HCEC 1CT (cell line): ENCODE data around the gene CSMD2.
A peak's percentile ranks its signal among the peaks of the same experiment; 100 is the strongest.

Experiments used
- DNase-seq: peaks from one replicate; pipeline ENCODE4 v3.0.0-alpha.2; 2017

Gene CSMD2

DNA sequence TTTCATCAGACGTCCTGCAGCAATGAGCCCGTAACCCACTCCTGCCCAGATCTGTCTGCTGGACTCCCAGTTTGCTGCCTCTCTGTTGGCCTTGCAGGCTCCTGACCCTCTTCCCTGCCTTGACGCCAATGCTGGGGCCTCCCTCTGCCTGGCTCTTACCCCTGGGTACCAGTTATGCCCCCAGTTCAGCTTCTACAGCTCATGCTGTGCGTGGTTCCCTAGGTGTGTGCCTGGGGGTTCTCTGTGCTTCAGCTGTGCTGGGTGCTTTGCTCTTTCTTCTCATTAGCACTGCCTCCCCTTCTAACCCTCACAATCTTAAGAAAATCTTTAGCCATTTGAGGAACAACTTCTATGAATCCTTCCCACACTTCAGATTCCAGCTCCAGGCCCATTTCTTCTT is 541.2 kb downstream of the CSMD2 start:
- DNase-seq = no peak

DNA sequence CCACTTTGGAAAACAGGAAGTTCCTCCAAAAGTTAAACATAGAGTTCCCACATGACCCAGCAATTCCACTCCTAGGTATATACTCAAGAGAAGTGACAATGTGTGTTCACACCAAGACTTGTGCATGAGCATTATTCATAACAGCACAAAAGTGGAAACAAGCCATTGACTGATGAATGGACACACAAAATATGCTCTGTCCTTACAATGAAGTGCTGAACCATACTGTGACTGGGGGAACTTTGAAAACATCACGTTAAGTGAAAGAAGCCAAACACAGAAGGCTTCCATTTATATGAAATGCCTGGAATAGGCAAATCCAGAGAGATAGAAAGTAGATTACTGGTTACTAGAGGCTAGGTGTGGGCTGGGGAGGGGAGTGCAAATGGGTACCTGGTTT is 542.3 kb downstream of the CSMD2 start:
- DNase-seq = no peak

DNA sequence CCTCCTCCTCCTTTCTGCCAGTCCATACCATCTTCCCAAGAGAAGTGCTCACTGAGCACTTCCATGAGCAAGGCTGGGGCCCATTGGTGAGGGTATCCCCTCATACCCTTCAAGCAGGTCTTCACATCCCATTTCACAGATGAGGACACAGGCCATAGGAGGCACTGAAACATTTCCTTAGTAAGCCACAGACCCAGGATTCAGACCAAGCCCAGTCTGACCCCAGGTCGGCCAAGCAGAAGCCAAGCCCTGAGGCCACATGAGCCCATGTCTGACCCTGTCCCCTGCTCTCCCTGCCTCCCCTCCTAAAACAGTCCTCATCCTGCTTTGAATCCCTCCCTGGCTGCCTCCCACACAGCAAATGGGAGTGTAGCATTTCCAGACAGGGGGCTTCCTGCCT is 546.4 kb downstream of the CSMD2 start:
- no peak for DNase-seq

DNA sequence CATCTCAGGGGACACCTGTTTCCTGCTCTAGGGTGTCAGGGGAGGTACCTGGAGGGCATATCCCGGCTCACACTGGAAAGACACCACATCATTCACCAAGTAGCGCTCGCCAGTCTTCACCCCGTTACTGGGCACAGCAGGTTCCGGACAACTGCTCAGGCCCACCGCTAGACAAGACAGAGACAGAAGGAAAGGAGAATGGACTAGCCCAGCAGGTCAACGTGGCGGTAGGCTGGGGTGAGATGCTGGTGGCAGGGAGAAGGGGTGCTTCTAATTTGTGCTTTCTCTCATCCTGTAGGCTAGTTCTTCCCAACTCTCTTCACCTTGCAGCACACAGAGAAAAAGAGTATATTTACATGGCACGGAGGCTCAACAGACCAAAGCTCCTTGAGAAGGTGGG is 547.6 kb downstream of the CSMD2 start:
- DNase-seq = no peak

DNA sequence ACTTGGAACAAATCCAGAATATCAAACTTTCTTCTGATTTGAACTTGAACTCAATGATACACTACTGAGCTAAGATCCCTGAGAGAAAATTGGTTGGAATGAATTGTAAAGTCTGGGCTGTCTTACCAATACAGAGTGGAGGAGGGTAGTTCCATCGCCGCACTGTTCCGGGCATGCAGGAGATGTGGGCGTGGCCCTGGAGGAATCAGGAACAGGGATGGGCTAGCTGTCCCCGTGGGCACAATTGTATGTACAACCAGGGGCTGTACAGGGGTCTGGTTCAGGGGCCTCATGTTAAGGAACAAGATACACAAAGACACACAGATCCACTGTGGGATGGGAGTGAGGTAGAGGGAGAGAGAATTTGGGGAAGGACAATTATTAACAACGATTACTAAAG is 548.2 kb downstream of the CSMD2 start:
- DNase-seq = no peak

DNA sequence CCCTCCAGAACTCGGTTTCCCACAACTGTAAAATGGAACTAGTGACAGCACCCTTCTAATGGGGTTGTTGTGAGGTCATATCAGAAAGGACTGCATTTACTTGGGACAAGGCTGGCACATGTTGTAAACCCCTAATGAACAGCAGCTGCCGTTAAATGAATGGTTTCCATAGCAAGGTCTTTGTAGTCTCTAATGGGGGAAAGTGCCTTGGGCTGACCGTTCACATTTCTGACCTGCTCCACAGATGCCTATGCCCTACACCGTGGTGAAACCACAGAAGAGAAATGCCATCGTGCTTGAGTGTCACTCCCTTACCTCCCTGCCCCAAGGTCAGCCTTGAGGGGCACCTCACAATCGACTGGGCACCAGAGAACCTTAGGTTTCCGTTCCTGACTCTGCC is 549.5 kb downstream of the CSMD2 start:
- no peak for DNase-seq

DNA sequence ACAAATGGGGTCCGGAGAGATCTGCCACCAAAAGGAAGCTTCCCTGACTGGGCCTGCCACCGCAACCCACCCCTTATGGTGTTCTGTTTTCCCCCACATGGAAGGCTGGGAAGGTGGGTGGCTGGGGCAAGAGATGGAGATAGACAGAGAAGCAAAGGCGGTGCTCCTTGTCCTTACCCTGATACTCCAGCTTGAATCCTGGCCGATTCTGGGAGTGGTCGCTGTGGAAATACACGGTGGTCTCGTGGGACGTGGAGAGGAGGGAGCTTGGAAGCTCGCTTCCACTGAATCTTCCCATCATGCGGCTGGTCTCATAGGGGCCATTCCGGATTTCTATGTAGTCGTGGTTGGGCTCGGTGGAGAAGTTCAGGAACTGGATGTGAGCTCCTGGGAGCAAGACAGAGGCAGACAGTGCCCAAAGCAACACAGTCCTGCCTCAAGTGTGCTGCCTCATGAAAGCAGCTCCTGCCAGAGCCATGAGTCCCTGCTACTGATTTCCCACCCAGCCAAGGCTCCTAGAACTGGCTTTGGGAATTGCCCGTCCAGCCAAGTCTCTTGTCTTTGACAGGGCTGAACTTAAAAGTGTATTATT is 554.1 kb downstream of the CSMD2 start:
- DNase-seq = no peak

DNA sequence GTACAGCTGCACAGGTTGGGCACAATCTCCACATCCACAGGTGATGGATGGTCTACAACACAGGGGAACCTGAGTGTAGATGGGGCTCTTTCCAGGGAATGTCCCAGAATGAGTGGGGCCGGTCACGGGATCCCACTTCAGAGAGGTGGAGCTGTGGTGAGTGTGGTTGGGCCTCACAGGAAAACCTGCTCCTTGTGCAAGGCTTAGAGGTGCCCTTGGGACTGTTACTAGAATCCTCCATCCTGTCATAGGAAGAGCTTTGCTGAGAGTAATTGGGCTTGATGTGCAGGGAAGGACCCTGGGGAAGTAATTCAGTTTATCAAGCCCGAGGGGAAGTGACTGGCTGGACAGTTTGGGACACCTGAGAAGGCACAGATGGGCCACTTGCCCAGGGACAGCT is 554.6 kb downstream of the CSMD2 start:
- DNase-seq = no peak

DNA sequence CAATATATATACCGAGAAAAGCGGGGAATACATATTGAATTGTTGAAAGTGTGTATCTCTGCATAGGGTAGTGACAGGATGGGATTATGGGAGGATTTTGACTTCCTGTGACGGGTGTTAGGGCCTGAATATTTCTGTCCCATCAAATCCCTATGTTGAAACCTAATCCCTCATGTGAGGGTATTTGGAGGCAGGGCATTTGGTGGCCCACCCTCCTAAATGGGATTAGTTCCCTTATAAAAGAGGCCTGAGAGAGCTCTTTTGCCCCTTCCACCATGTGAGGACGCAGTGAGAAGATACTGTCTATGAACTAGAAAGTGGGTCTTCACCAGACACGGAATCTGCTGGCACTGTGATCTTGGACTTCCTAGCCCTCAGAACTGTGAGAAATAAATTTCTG is 555.3 kb downstream of the CSMD2 start:
- DNase-seq = no peak

DNA sequence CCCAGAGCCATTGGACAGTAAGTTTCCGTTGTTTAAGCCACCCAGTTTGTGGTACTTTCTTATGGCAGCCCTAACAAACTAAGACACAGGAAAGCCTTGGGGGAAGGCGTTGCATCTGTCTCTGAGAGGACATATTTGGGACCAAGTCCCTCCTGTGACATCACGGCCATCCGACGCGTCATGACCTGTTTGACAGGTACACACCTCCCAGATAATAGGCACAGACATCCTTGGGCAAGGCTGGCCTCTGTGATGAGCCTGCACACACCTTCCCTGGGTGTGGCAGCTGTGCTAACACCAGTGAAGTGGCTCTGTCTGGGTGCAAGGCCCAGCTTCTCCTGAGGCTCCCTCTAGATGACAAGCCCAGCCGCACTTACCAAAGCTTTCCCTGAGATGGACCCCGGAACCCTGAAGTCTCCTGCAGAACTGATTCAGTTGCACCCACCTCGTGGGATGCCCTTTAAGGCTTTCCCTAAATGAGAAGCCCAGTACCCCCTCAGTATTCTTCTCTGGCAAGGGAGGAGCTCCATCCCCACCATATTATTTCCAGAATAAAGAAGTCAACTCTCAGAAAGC is 556.1 kb downstream of the CSMD2 start:
- DNase-seq = no peak

DNA sequence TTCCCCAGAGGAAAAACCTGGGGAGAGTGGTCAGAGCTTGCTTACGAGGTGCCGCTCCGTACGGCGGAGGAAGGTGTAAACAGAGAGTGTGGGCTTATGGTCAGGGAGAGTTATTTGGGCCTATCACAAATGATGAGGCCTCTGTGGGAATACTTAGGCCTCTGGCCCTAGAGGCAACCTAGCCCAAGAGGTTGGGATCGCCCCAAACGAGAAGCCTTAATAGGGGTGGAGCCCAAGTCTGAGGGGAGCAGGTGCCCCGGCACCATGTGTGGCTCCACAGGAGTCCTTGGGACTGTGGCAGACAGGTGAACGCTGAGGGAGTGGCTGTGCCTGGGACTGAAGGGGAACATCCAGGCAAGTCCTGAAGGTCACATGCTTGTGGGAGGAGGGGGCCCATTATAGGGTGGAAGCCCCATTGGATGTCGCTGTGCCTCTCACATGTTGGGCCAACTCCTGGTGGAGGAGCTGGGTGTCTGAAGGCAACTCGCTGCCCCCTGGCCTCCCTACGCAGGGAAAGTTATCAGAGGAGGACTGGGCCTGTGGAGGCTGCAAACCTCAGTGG is 557.5 kb downstream of the CSMD2 start:
- no peak for DNase-seq

DNA sequence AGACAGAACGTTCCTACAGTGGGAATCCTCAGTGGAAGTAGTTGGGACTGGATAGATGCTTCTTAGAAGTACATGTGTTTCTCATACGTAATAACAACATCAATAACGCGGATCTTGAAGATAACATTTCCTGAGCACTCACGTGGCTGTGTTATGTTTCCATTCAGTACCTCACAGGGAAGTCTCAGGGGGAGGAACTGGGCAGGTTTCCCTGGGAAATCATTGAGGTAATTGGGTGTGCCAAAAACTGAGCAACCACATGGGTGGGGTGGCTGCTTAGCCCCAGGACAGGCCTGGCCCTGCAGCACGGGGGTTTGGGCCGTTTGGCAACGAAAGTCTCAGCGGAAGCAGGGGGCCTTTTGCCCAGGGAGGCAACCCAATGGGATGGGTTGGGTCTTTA is 558.8 kb downstream of the CSMD2 start:
- DNase-seq = no peak

DNA sequence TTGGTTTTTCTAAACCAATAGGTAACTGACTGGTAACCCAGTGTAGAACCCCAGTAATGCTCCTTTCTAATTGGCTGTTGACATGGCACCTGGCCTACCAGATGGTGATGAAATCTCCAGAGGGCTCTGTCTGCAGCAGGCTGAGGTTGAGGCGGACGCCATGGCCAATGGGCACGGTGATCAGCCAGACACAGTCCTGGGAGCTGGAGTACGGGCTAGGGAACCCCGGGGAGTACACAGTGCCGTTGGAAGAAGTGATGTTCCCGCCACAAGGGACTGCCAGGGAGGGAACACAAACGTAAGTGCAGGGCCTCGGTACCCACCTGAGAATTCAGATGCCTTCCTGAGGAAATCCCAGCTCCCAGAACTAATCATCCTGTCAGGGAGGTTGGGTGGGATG is 562.8 kb downstream of the CSMD2 start:
- DNase-seq = no peak

DNA sequence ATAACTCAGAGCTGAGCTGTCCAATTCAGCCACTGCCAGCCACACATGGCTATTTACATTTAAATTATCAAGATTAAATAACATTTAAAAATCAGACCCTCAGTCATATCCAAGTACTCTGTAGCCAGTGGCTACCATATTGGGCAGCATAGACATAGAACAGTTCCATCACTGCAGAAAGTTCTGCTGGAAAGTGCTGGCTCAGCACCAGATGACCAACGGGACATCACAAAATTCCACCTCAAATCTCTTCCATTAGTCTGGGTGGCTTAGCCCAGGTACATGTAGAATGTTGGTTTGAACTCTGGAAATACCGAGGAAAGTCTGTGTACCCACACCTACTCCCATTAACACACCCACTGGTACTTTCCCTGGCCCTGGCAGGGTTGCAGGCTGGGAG is 563.3 kb downstream of the CSMD2 start:
- no peak for DNase-seq

DNA sequence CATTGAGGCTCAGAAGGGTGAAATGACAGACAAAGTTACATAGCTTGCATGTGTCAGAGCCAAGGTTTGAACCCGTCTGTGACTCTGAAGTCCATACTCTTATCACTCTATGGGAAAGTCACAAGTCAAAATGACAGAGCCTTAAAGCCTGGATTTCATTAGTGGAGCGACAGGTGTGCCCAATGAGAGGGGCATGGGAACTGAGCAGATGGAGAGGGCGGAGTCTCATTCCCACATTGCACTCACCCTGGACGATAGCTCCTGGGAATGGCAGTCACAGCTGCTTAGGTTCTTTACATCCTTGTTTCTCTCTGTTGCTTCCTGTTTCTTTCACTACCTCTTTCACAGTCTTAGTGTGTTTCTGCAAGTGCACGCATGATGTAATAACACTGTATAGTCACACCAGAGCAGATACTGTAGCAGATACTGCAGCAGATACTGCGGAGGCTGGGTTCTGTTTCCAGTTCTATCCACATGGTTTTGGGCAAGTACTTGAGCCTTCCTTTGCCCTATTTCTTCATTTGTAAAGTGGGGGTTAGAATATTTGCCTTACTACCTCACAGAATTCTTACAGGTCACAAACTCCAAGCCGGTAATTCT is 565.4 kb downstream of the CSMD2 start:
- DNase-seq = no peak

DNA sequence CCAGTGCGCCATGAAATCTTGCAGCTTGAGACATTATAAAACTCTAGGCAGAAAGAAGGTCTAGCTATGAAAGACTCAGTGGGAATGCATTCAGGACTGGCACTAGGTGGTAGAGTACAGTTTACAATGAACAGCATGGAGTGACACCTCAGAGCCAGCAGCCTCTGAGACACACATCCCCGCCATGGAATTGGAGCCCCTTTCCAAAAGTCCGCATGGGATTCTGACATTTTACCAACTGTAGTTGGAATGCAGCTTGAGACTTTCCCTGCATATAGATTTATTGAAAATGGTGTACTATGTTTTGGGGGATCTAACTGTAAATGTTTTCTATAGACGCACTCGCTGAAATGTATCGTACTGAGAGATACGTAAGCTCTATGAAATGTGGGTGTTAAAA is 576.3 kb downstream of the CSMD2 start:
- DNase-seq = no peak

DNA sequence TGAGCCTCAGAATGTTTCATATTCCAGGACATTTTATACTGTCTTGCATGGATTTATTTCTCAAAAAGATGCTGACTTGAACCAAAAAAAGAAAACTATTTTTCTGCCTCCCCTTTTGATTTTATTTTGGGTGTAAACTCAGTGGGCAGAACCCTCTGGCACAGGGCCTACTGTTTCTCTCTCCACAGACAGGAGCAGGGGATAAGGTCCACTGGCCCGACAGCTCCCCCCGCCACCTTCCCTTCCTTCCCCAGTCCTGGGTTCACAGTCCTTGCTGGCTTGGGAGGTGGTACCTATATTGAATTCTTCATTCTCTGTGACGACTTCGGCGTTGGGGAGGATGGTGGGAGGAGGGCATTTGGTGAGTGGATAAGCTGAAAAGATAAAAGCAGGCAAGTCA is 578.2 kb downstream of the CSMD2 start:
- no peak for DNase-seq

DNA sequence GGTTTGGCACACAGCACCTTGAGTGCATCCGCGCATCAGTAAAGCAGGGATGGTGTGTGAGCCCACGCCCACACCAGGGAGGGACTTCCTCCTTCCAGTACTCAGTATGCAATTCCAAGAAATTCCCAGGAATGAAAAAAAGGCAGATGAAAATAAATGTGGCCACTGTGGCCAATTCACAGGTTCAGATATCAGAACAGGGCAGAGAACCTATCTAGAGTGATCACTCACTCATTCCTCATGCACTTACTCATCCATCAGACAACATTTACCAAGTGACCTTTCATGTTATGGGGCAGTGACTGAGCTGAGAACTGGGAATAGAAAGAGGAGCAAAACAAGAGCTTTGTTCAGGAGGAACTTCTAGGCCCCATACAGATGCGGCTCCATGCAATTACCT is 578.9 kb downstream of the CSMD2 start:
- peak; percentile 39 for DNase-seq

DNA sequence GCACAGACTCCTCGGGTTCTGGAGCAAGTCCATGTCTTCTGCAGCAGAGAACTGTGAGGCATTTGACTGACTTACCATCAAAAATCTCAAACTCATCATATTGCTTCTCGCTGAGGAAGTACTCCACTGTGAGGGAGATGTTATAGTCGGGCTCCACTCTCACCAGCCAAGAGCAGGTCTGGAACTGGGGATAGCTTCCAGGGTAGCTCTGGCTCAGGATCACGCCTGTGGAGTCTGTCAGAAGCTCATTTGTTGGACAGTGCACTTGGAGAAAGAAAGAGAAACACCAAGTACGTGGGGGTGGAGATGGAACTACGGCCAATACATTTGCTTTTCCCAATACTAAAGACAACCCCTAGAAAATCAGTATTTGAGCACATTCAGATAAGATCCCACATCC is 581.5 kb downstream of the CSMD2 start:
- no peak for DNase-seq

DNA sequence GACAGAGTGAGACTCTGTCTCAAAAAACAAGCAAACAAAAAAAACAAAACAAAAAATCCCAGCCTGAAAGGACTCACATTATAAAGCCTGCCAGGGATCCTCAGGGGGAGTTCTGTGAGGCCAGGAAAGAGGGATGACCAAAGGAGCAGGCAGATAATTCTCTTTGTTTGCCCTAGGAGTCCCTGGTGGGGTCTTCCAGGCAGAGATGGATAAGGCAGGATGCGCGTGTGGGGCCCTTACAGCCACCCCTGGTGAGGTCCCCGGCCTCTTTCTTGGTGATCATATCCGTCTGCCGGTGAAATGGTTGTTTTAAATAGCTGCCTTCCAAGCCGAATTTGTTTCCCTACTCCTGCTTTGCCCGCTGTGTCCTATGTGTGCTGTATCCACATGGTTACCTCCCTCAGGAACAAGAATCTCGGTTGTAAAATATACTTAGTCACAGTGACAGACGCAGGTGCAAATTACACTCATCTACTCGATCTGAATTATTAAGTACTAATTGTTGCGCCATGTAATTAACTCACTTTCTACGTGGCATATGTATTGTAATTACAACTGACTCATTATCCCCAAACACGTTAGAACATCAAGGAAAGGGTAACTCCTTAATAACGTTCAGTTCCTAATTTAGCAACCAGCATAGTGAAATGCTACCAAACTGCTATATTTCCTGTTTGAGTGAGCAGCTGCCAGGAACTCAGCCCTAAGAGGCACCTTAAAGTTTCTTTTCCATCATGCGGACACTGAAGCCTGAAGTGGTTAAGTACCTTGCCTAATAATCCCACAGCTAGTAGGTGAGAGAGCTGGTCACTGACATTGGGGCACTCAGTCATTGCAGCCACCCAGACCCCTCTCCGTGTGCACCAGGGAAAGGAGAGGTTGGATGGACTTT is 586.2 kb downstream of the CSMD2 start:
- no peak for DNase-seq

DNA sequence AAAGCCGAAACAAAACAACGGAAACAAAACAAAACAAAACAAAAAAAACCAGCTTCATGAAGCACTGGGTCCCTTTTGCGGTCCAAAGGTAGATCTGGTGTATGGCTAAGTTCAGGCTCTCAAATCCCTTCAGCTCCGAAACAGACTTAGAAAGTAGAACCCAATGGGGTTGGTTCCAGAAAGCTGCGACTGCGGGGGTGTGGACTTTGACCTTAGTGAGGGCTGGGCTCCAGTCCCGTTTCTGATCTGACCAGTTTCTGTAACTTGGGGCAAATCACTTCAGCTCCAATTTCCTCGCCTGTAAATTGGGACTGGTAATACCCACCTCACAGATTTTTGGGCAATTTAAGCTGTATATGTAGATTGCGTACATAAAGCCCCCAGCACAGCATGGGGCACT is 587.4 kb downstream of the CSMD2 start:
- DNase-seq = no peak

DNA sequence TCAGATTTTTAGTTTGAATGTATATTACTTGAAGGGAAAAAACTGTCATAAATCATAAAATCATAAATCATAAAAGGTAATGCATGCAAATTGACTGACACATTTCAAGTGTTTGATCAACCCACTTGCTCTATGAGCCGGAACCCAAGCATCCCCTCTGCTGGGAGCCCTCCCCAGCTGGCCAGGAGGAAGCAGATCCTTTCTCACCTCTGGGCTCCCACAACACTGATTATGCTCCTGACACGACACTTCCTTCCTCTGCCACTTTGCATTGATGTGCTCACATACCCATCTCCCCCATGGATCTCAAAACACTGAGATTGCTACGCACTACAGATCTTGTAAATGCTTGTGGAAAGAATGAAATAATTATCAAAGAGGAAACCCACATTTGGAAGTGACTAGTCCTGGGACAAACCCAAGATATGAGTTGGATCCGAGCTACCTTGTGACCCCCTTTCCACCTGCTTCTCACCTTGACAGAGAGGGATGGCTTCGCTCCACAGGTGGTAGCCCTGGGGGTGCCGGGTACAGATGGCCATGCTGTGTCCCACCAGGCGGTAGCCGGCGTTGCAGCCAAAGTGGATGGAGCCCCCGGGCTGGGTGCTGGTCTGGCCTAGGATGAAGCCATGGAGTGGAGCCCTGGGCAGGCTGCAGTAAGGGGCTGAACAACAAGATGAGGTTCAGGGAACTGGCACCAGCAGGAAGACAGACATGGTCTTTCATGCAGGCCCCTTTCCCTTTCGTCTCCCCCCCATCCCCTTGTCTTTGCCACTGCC is 588.0 kb downstream of the CSMD2 start:
- DNase-seq = no peak

DNA sequence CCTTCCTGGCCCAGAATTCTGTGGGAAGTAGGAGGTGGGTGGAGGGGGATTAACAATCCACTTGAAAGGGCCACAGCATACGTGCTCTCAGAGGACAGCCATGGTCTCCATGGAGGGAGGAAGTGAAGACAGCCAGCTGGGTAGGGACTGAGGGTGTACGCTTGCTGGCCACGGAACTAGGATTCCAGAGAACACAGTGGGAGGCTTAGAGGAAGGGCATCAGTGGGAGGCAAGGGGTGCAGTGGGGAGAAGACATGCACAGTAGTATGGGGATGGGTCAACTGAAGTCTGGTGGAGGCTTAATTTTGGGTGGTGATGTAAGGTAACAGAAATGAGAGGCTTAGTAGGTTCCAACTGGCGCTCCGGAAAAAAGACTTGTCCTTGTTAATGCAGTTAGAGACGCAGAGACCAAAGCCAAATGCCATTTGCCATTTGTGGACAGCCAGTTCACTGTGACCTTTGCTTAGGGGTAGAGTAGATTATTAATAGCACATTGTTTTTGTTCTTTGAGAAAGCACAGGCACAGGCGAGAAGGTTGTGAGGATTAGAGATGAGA is 589.6 kb downstream of the CSMD2 start:
- DNase-seq = no peak
